ENCODE measurements around the gene S1PR4. TPM values are rescaled to one million over a fixed set of nuclear protein-coding genes. Genes with fewer than 3 reads are reported as not detected.

Gene S1PR4
- total and polyA plus RNA-seq, 9 of the 15 experiments (the other 6 are each of a cell fraction or from before 2014, with no cell fraction given) = 0.27 TPM; not detected in 8

DNA sequence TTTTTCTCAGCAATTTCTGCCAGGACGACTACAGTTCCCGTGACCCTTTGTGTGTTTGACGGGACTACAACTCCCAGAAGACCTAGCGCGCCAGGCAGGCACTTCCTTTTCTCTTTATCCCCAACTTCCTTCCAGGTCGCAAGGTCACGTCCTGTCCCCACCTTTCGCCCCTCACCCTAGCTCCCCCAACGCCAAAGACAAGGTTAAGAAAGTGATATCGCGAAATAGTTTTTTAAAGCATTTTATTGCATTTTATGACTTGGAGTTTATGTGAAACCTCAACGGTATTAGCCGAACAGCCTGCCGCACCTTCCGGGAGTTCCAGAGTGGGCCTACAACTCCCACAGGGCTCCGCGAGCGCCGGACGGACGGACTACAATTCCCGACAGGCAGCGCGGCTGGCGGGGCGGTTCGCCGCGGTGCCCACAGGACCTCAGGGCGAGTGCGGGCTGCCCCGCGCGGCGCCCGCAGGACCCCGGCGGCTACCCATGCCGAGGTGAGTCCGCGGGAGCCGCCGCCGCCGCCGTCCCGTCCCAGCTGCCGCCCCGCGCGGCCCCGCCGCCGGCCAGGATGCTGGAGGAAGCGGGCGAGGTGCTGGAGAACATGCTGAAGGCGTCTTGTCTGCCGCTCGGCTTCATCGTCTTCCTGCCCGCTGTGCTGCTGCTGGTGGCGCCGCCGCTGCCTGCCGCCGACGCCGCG is 7.0 kb downstream of the S1PR4 start, which contains the start of gene NCLN (continued):
- peak; percentile 92 for TF ChIP-seq RBBP5 (IDR thresholded peaks at IDR 0.05; ENCODE audit: borderline replicate concordance, insufficient read depth, low read length, poor library complexity, severe bottlenecking)
- peak; percentile 73 for TF ChIP-seq ESRRA (IDR thresholded peaks at IDR 0.05; ENCODE audit: borderline replicate concordance, low read depth)
- TF ChIP-seq FOXK2 (conservative IDR thresholded peaks at IDR 0.05 in 1 of 2, IDR thresholded peaks at IDR 0.05 in 1 of 2; ENCODE audit: low read depth in 2 of 2) = peak in 1 of 2 experiments; percentile 46; a peak in 1 of 4 replicates
- TF ChIP-seq, protein P1, sequence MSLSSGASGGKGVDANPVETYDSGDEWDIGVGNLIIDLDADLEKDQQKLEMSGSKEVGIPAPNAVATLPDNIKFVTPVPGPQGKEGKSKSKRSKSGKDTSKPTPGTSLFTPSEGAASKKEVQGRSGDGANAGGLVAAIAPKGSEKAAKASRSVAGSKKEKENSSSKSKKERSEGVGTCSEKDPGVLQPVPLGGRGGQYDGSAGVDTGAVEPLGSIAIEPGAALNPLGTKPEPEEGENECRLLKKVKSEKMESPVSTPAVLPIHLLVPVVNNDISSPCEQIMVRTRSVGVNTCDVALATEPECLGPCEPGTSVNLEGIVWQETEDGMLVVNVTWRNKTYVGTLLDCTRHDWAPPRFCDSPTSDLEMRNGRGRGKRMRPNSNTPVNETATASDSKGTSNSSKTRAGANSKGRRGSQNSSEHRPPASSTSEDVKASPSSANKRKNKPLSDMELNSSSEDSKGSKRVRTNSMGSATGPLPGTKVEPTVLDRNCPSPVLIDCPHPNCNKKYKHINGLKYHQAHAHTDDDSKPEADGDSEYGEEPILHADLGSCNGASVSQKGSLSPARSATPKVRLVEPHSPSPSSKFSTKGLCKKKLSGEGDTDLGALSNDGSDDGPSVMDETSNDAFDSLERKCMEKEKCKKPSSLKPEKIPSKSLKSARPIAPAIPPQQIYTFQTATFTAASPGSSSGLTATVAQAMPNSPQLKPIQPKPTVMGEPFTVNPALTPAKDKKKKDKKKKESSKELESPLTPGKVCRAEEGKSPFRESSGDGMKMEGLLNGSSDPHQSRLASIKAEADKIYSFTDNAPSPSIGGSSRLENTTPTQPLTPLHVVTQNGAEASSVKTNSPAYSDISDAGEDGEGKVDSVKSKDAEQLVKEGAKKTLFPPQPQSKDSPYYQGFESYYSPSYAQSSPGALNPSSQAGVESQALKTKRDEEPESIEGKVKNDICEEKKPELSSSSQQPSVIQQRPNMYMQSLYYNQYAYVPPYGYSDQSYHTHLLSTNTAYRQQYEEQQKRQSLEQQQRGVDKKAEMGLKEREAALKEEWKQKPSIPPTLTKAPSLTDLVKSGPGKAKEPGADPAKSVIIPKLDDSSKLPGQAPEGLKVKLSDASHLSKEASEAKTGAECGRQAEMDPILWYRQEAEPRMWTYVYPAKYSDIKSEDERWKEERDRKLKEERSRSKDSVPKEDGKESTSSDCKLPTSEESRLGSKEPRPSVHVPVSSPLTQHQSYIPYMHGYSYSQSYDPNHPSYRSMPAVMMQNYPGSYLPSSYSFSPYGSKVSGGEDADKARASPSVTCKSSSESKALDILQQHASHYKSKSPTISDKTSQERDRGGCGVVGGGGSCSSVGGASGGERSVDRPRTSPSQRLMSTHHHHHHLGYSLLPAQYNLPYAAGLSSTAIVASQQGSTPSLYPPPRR (CRISPR knock-in tag; IDR thresholded peaks at IDR 0.05; ENCODE audit: borderline replicate concordance) = no peak
- TF ChIP-seq, protein P2, sequence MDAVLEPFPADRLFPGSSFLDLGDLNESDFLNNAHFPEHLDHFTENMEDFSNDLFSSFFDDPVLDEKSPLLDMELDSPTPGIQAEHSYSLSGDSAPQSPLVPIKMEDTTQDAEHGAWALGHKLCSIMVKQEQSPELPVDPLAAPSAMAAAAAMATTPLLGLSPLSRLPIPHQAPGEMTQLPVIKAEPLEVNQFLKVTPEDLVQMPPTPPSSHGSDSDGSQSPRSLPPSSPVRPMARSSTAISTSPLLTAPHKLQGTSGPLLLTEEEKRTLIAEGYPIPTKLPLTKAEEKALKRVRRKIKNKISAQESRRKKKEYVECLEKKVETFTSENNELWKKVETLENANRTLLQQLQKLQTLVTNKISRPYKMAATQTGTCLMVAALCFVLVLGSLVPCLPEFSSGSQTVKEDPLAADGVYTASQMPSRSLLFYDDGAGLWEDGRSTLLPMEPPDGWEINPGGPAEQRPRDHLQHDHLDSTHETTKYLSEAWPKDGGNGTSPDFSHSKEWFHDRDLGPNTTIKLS (IDR thresholded peaks at IDR 0.05; ENCODE audit: borderline replicate concordance, low read depth) = peak; percentile 92
- TF ChIP-seq, protein P3, sequence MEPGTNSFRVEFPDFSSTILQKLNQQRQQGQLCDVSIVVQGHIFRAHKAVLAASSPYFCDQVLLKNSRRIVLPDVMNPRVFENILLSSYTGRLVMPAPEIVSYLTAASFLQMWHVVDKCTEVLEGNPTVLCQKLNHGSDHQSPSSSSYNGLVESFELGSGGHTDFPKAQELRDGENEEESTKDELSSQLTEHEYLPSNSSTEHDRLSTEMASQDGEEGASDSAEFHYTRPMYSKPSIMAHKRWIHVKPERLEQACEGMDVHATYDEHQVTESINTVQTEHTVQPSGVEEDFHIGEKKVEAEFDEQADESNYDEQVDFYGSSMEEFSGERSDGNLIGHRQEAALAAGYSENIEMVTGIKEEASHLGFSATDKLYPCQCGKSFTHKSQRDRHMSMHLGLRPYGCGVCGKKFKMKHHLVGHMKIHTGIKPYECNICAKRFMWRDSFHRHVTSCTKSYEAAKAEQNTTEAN (CRISPR knock-in tag; IDR thresholded peaks at IDR 0.05) = no peak
- TF ChIP-seq HOXB6 (CRISPR knock-in tag; IDR thresholded peaks at IDR 0.05; ENCODE audit: borderline replicate concordance) = no peak
- TF ChIP-seq CCNT2 (IDR thresholded peaks at IDR 0.05; ENCODE audit: borderline replicate concordance, extremely low read depth, insufficient read length, low read depth, low read length) = peak; percentile 44
- TF ChIP-seq ZNF699 (CRISPR knock-in tag; IDR thresholded peaks at IDR 0.05; ENCODE audit: insufficient replicate concordance) = no peak
- TF ChIP-seq CBFA2T2 (conservative IDR thresholded peaks at IDR 0.05) = no peak
- no peak for TF ChIP-seq ZNF324 (CRISPR knock-in tag; IDR thresholded peaks at IDR 0.05)
- TF ChIP-seq ZNF717 (CRISPR knock-in tag; IDR thresholded peaks at IDR 0.05) = no peak
- TF ChIP-seq, protein P4, sequence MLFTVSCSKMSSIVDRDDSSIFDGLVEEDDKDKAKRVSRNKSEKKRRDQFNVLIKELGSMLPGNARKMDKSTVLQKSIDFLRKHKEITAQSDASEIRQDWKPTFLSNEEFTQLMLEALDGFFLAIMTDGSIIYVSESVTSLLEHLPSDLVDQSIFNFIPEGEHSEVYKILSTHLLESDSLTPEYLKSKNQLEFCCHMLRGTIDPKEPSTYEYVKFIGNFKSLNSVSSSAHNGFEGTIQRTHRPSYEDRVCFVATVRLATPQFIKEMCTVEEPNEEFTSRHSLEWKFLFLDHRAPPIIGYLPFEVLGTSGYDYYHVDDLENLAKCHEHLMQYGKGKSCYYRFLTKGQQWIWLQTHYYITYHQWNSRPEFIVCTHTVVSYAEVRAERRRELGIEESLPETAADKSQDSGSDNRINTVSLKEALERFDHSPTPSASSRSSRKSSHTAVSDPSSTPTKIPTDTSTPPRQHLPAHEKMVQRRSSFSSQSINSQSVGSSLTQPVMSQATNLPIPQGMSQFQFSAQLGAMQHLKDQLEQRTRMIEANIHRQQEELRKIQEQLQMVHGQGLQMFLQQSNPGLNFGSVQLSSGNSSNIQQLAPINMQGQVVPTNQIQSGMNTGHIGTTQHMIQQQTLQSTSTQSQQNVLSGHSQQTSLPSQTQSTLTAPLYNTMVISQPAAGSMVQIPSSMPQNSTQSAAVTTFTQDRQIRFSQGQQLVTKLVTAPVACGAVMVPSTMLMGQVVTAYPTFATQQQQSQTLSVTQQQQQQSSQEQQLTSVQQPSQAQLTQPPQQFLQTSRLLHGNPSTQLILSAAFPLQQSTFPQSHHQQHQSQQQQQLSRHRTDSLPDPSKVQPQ (CRISPR knock-in tag; IDR thresholded peaks at IDR 0.05; ENCODE audit: borderline replicate concordance) = no peak
- TF ChIP-seq ETS2 (tag; IDR thresholded peaks at IDR 0.05; ENCODE audit: borderline replicate concordance, poor library complexity, severe bottlenecking) = peak; percentile 25

Measured in K562 (cell line).